Measurements from ENCODE around the gene IMMP2L.
"Not testable (repeated sequence)": the region's sequence is repeated elsewhere in the genome, so short reads cannot be mapped to it uniquely, and the experiment has no call there.

GRCh38 chr7:111609483-111610254 is 47.4 kb upstream of the IMMP2L start:
- TF ChIP-seq CTCF (IDR thresholded peaks at IDR 0.05); POLR2A (IDR thresholded peaks at IDR 0.05; ENCODE audit: low read depth); POLR2AphosphoS5 (IDR thresholded peaks at IDR 0.05): not testable (repeated sequence)

Measured in esophagus muscularis mucosa (tissue), 3 donors.